HS-27A (cell line): ENCODE data around the gene TP73.
"Not testable (repeated sequence)": the region's sequence is repeated elsewhere in the genome, so short reads cannot be mapped to it uniquely, and the experiment has no call there.

ENCODE experiments used
- DNase-seq: peaks from one replicate; pipeline ENCODE4 v3.0.0-alpha.2; 2012; ENCODE audit warnings: low read depth, missing footprints

Gene TP73

GRCh38 chr1:3618881-3619671, 33.2 kb upstream of the TP73 start:
- DNase-seq, result no peak

DNA sequence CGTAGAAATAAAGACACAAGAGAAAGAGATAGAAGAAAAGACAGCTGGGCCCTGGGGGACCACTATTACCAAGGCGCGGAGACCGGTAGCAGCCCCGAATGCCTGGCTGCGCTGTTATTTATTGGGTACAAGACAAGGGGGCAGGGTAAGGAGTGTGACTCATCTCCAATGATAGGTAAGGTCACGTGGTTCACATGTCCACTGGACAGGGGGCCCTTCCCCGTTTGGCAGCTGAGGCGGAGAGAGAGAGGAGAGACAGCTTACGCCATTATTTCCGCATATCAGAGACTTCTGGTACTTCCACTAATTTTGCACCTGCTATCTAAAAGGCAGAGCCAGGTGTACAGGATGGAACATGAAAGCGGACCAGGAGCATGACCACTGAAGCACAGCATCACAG, 31.6 kb upstream of the TP73 start:
- no peak for DNase-seq

GRCh38 chr1:3621151-3621671, 31.1 kb upstream of the TP73 start:
- not testable (repeated sequence) for DNase-seq

DNA sequence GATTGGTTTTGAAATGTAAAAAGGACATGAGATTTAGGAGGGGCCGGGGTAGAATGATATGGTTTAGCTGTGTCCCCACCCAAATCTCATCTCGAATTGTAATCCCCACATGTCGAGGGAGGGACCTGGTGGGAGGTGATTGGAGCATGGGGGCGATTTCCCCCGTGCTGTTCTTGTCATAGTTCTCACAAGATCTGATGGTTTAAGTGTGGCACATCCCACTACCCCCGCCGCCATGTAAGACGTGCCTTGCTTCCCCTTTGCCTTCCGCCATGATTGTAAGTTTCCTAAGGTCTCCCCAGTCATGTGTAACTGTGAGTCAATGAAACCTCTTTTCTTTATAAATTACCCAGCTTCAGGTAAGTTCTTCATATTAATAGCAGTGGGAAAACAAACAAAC, 30.2 kb upstream of the TP73 start:
- DNase-seq, result not testable (repeated sequence)

GRCh38 chr1:3623441-3624199, 28.7 kb upstream of the TP73 start:
- DNase-seq, result no peak

- DNase-seq, result peak; percentile 79
Measured at GRCh38 chr1:3624200-3625136, 27.8 kb upstream of the TP73 start, which contains the start of gene TPRG1L. TSS of gene TPRG1L (plus strand) at chr1:3625015. CDS start at chr1:3625073, 58 bp downstream.

- no peak for DNase-seq
Measured at GRCh38 chr1:3625151-3625907, 27.0 kb upstream of the TP73 start.

- no peak for DNase-seq
Measured at GRCh38 chr1:3626025-3626424, 26.3 kb upstream of the TP73 start.

- DNase-seq, result no peak
Measured at GRCh38 chr1:3627515-3628253, 24.6 kb upstream of the TP73 start.

GRCh38 chr1:3628445-3628844, 23.9 kb upstream of the TP73 start:
- DNase-seq, result no peak

DNA sequence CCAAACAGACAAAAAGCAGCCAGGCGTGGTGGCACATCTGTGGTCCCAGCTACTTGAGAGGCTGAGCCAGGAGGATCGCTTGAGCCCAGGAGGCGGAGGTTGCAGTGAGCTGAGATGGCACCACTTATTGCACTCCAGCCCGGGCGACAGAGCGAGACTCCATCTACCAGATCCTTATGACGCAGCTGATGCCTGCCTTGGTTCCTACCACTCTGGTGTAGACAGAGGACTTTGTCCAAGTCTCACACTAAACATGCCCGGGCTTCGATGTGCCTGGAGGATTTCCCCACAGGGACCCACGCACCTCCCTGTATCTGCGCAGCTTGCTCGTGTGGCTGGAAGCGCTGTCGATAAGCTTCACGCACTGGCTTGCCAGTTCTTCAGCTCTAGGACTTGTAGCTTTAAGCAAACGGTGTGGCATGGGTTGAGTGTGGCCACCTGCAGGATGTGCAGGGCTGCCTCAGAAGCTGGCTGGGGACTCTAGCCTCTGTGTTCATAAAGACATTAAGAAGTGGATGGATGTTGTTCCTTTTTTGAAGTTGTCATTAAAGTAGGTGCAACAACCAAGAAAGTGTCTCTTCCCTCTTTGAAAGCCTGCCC, 22.7 kb upstream of the TP73 start:
- DNase-seq, result no peak

- DNase-seq, result no peak
Measured at GRCh38 chr1:3630161-3630611, 22.1 kb upstream of the TP73 start.

DNA sequence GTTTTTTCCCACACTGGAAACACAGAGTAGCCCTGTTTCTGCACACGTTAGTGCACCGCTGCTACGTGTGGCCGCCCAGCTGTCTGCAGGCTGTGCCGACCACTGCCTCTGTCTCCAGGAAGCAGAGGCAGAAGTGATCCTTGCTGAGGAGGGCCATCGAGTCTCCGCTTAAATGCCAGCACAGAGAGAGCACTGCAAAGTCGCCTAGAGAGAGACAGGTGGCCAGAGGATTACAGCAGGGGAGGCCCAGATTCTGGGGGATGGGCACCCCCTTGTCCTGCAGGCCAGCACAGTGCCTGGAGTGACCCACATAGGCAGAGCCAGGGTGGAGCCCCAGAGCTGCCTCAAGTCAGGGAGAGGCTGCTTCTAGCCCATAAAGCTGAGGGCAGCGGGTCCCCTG, 21.4 kb upstream of the TP73 start:
- DNase-seq, result no peak

- DNase-seq, result no peak
Measured at GRCh38 chr1:3631320-3632260, 20.7 kb upstream of the TP73 start.

DNA sequence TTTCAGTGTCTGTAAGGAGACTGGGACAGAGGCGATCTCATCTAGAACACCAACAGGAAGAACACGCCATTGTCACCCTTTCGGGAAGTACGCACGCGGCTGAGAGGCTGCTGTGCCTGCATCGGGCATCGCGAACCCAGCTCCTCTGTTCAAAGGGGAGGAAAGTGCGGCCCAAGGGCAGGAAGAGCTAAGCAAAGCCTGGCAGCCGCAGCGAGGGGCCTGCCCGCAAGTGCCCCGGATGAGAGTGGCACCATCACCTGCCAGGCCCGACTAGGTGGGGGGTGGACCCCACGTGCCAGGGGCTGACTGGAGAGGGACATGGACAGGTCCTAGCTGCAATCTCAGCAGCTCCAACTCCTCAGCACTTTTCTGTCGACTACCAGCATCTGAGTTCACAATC, 20.0 kb upstream of the TP73 start:
- no peak for DNase-seq

DNA sequence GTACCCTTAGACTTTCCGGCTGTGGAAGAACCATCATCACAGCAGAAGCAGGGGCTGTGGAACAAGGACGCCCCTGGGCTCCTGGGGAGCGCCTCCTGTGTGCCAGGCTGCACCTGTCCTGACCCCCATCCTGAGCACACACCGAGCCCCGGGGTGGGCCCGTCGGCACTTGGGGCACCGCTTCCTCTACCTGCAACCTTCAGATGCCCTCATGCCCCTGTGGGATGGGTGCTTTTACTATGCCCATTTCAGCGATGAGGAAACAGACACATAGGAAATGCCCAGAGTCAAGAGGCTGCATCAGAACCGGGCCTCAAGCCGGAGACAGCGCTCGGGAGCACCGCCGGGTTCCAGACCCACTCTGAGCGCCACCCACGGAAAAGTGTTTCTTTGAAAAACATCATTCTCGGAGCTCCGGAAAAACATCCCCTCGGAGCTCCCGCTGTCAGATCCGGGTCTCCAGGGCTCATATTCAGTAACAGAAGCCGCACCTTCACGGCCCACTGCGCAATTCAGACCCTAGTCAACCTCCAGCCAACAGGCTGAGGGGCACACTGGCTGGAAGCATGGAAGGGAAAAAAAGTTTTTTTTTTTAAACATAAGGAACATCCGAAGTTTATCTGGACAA, 19.5 kb upstream of the TP73 start:
- DNase-seq, result no peak

DNA sequence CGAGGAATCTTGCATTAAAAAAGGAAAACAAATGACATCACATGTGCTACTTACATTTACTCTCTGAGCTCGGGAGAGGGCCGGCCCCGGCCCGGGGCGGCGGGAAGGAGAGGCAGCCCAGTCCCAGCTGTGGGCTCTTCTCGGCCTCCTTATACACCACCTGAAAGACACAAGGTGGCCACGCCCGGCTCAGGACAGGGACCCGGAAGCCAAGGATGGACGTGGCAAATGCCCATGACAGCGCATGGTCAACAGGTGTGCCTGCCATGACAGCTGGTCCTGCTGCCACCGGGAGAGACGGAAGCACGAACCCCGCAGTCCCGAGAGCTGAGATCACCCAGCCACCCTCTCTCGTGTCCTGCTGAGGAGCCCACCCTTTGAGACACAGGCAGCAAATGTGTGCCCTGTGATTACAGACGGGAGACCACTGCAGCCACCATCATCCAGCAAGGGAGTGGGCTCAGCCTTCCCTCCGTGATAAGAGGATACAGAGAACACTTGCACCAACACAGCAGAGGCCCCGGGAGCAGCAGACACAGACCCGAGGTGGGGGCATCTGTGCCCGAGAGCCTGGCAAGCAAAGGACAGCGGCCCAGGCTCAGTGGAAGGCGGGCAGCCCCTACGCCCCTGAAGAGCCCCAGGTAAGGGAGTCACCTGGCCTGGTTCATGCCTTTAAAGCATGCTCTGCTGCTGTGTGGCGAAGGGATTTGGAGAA, 18.8 kb upstream of the TP73 start:
- DNase-seq, result no peak
